ENCODE results near the gene DCST1. TPM values are rescaled to one million over a fixed set of nuclear protein-coding genes. Genes with fewer than 3 reads are reported as not detected.

The DCST1 gene
- total and polyA plus RNA-seq, 2 of the 13 experiments (the other 11 are each of a cell fraction or from before 2014, with no cell fraction given): 0.04 TPM; not detected in 1

- TF ChIP-seq UBTF (CRISPR knock-in tag; IDR thresholded peaks at IDR 0.05) (peak; percentile 72), HOXA3 (CRISPR knock-in tag; IDR thresholded peaks at IDR 0.05) (peak; percentile 77; the same call in 1 of the 2 replicates), TARDBP (CRISPR knock-in tag; IDR thresholded peaks at IDR 0.05) (peak; percentile 86), AKNA (CRISPR knock-in tag; IDR thresholded peaks at IDR 0.05; ENCODE audit: borderline replicate concordance) (no peak), SMYD3 (CRISPR knock-in tag; IDR thresholded peaks at IDR 0.05) (peak; percentile 53; the same call in 1 of the 2 replicates), RFX5 (IDR thresholded peaks at IDR 0.05; ENCODE audit: low read depth, low read length) (peak; percentile 54; the same call in 1 of the 2 replicates), U2AF2 (IDR thresholded peaks at IDR 0.05; ENCODE audit: low read depth, low read length) (no peak), ZNF251 (CRISPR knock-in tag; IDR thresholded peaks at IDR 0.05) (no peak), NR2F6 (IDR thresholded peaks at IDR 0.05) (peak; percentile 50), NR2F6 (CRISPR knock-in tag; IDR thresholded peaks at IDR 0.05) (peak; percentile 77), SP5 (CRISPR knock-in tag; IDR thresholded peaks at IDR 0.05; ENCODE audit: borderline replicate concordance, low read depth) (peak; percentile 96), MAF1 (CRISPR knock-in tag; IDR thresholded peaks at IDR 0.05; ENCODE audit: borderline replicate concordance) (no peak), TAF1 (CRISPR knock-in tag; IDR thresholded peaks at IDR 0.05) (peak; percentile 66), GATAD1 (CRISPR knock-in tag; IDR thresholded peaks at IDR 0.05) (0 out of 2 replicates have a peak, but pooled peaks have one; percentile 51), HINFP (CRISPR knock-in tag; IDR thresholded peaks at IDR 0.05; ENCODE audit: low read depth) (no peak), ZNF24 (IDR thresholded peaks at IDR 0.05) (peak; percentile 68), CAMTA2 (CRISPR knock-in tag; IDR thresholded peaks at IDR 0.05; ENCODE audit: borderline replicate concordance) (peak; percentile 82), ZNF776 (CRISPR knock-in tag; IDR thresholded peaks at IDR 0.05) (peak; percentile 71; the same call in 1 of the 2 replicates), PHF5A (CRISPR knock-in tag; IDR thresholded peaks at IDR 0.05; ENCODE audit: low read depth, unreplicated experiment) (no peak), ZNF501 (CRISPR knock-in tag; IDR thresholded peaks at IDR 0.05) (peak; percentile 78), ZNF580 (CRISPR knock-in tag; IDR thresholded peaks at IDR 0.05; ENCODE audit: borderline replicate concordance, low read depth) (0 out of 2 replicates have a peak, but pooled peaks have one; percentile 78), ESRRA (CRISPR knock-in tag; IDR thresholded peaks at IDR 0.05; ENCODE audit: low read depth) (peak; percentile 42; the same call in 1 of the 2 replicates), KMT2B (CRISPR knock-in tag; IDR thresholded peaks at IDR 0.05) (peak; percentile 50; the same call in 1 of the 2 replicates)
Observed at GRCh38 chr1:155000726-155001424, 32.7 kb upstream of the DCST1 start (continued).
